Prostate gland (tissue), 2 donors: Measurements from ENCODE around the gene ITPR2. TPM values are rescaled to one million over a fixed set of nuclear protein-coding genes. Genes with fewer than 3 reads are reported as not detected.
A peak's percentile ranks its signal among the peaks of the same experiment; 100 is the strongest.
"Not testable (repeated sequence)": the region's sequence is repeated elsewhere in the genome, so short reads cannot be mapped to it uniquely, and the experiment has no call there.

Experiments used
- DNase-seq: peaks from one replicate; pipeline ENCODE4 v3.0.0-alpha.2; 2019; ENCODE audit warnings: low spot score
- H3K27ac ChIP-seq, 2 donors: fragments of 200-600 bp; sonication (generic); 2 replicates each; pipeline ENCODE4 v1.5.1; 2017 to 2019
- H3K27me3 ChIP-seq: fragments of 200-600 bp; sonication (generic); replicated peaks from 2 replicates; pipeline ENCODE4 v1.5.1; 2019; ENCODE audit not compliant: insufficient read depth
- H3K36me3 ChIP-seq, 2 donors: fragments of 200-600 bp; sonication (generic); 1 replicate in 1 of 2; 2 replicates in 1 of 2; pipeline versions ENCODE4 v1.5.1 to v1.8.1; 2017 to 2019
- H3K4me1 ChIP-seq: fragments of 200-600 bp; sonication (generic); replicated peaks from 2 replicates; pipeline ENCODE4 v1.5.1; 2019
- H3K4me3 ChIP-seq, 2 donors: fragments of 200-600 bp; sonication (generic); 2 replicates each; pipeline ENCODE4 v1.5.1; 2017 to 2019
- H3K9me3 ChIP-seq: fragments of 200-600 bp; sonication (generic); 2 replicates; pipeline ENCODE4 v1.5.1; 2017
- POLR2A ChIP-seq: fragments of 450-650 bp; IDR thresholded peaks from one replicate; pipeline ENCODE4 v1.6.1; 2016; ENCODE audit warnings: antibody characterized with exemption, mild to moderate bottlenecking
- POLR2AphosphoS5 ChIP-seq: sonication (generic); formaldehyde crosslinking; IDR thresholded peaks from one replicate; pipeline ENCODE4 v1.6.1; 2017; ENCODE audit warnings: antibody characterized with exemption
- WGBS: methylation state at CpG from one replicate; pipeline ENCODE4 v1.1.5; 2018; 5-methylcytosine and 5-hydroxymethylcytosine counted together
- intact Hi-C: fragments of 100-400 bp; cut with DNase I; formaldehyde crosslinking; loops from one replicate; pipeline ENCODE4 v1.14.2; 2022
- total RNA-seq, 2 donors: library from RNA; depleted of rRNA; stranded (reverse); fragments of >200 nt; gene quantifications; one replicate each; pipeline ENCODE4 v1.1.0, GENCODE V29; 2016
- TF ChIP-seq, protein P1 (sequence below), 4 experiments: fragments of 200-600 bp in 2 of 4; fragments of 450-650 bp in 2 of 4; sonication (generic) in 2 of 4; IDR thresholded peaks; 1 replicate in 3 of 4; 2 replicates in 1 of 4; pipeline ENCODE4 v1.5.1; 2016 to 2019; ENCODE audit warnings: antibody characterized with exemption in 4 of 4, mild to moderate bottlenecking in 2 of 4, moderate library complexity in 2 of 4

ITPR2 gene
- total RNA-seq, 2 donors from 2014 or later: 30.0 to 44.4 TPM

DNA sequence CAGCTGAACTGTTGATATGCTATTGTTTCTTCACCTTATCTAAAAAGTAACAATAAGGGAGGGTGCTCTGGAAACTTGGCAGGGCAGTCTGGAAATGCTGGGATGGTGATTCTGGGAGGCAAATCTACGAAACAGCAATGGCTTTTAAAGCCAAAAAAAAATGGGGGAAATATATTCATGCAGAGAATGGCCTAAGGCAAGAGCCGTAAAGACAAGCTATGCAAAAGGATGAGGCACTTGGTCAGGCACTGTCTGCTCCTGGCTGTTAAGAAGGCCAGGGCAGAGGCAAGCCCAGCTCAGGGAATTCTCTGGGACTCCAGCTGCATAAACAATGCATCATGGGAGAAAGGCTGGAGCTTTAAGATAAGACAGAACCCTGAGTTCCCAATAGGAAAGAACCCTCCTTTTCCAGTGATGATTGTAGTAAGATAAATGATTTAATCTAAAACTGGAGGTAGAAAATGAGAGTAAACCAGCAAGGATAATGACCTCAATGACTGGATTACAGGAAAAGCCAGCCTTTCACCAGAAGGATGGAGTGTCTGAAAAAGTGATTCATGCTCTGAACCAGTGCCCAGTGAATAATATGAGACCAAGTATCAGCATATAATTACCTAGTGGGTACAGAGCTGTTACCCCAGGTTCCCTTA lies 46.0 kb downstream of the ITPR2 start:
- H3K27ac ChIP-seq: no peak overlapping the region

GRCh38 chr12:26786491-26786864 lies 46.5 kb downstream of the ITPR2 start:
- Histone ChIP-seq H3K27ac (no peak overlapping the region), H3K36me3 (no peaks in the 10 kb centered on the region), H3K9me3 (no peaks in the 10 kb centered on the region), H3K4me3 (no peak overlapping the region), H3K4me1 (peaks cover 4% of the 10 kb centered on the region), H3K27me3 (no peaks in the 10 kb centered on the region)
- intact Hi-C loops: no loop called here
- 97% methylated on average over 3 of the region's 3 CpGs for WGBS
- no peak for DNase-seq
- TF ChIP-seq POLR2A (no peak), POLR2AphosphoS5 (no peak)
- TF ChIP-seq, protein P1, sequence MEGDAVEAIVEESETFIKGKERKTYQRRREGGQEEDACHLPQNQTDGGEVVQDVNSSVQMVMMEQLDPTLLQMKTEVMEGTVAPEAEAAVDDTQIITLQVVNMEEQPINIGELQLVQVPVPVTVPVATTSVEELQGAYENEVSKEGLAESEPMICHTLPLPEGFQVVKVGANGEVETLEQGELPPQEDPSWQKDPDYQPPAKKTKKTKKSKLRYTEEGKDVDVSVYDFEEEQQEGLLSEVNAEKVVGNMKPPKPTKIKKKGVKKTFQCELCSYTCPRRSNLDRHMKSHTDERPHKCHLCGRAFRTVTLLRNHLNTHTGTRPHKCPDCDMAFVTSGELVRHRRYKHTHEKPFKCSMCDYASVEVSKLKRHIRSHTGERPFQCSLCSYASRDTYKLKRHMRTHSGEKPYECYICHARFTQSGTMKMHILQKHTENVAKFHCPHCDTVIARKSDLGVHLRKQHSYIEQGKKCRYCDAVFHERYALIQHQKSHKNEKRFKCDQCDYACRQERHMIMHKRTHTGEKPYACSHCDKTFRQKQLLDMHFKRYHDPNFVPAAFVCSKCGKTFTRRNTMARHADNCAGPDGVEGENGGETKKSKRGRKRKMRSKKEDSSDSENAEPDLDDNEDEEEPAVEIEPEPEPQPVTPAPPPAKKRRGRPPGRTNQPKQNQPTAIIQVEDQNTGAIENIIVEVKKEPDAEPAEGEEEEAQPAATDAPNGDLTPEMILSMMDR (IDR thresholded peaks at IDR 0.05): no peak

More for the DNA sequence above, 46.0 kb downstream of the ITPR2 start:
- Histone ChIP-seq H3K27me3 (no peaks in the 10 kb centered on the region), H3K9me3 (no peaks in the 10 kb centered on the region), H3K4me3 (no peak overlapping the region), H3K36me3 (no peaks in the 10 kb centered on the region), H3K4me1 (peaks cover 4% of the 10 kb centered on the region)
- DNase-seq: no peak
- no peak for TF ChIP-seq POLR2AphosphoS5
- TF ChIP-seq, protein P1 (IDR thresholded peaks at IDR 0.05): no peak
- TF ChIP-seq POLR2A: no peak
- 81% methylated on average over 2 of the region's 2 CpGs for WGBS
- intact Hi-C loops: no loop called here

DNA sequence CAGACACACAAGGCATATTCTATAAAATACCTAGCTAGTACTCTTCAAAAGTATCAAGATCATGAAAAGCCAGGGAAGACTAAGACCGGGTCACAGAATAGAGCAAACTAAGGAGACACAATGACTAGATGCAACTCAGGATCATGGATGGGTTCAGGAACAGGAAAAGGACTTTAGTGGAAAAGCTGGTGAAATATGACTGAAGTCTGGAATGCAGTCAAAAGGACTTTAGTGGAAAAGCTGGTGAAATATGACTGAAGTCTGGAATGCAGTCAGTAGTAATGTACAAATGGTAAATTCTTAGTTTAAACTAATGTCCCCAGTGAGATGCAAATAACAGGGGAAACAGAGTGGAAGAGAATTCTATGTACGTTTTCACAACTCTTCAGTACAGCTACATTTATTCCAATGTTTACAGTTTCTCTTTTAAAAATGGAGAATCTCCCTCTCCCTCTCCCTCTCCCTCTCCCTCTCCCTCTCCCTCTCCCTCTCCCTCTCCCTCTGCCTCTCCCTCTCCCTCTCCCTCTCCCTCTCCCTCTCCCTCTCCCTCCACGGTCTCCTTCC lies 49.1 kb downstream of the ITPR2 start:
- H3K4me3 ChIP-seq, H3K4me1 ChIP-seq, DNase-seq, intact Hi-C loops, H3K27me3 ChIP-seq, H3K9me3 ChIP-seq, H3K36me3 ChIP-seq: not testable (repeated sequence)
- H3K27ac ChIP-seq: peak overlapping the region in 1 of 2 donors; percentile 12
- 73% methylated on average over 2 of the region's 3 CpGs for WGBS

DNA sequence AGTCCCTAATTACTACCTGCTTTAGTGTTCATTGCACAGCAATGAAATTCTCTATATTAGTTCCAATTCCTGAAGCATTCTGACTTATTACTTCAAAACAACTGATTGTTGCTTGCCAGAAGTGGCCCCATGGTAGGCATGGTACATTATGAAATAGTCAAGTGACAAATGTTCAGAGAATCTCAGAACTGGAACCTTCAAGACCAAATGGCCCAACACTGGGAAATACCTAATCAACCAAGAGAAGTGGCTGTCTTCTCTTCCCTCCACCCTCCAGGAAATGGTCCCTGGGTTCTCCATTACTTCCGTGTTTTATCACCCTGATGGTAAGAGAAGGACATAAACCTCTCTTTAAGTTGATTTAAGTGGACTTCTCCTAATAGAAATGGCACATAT lies 49.9 kb downstream of the ITPR2 start:
- H3K27ac ChIP-seq: no peak overlapping the region
- WGBS: 97% methylated on average over 1 of the region's 1 CpG
- H3K4me3 ChIP-seq: no peak overlapping the region
- no peak for DNase-seq
- H3K4me1 ChIP-seq: no peaks in the 10 kb centered on the region
- H3K27me3 ChIP-seq: no peaks in the 10 kb centered on the region
- no peaks in the 10 kb centered on the region for H3K9me3 ChIP-seq
- intact Hi-C loops: no loop called here
- no peak for TF ChIP-seq POLR2AphosphoS5
- TF ChIP-seq, protein P1 (IDR thresholded peaks at IDR 0.05): no peak
- no peak for TF ChIP-seq POLR2A
- no peaks in the 10 kb centered on the region for H3K36me3 ChIP-seq

- Histone ChIP-seq H3K27ac (no peak overlapping the region), H3K4me3 (no peak overlapping the region), H3K36me3 (no peaks in the 10 kb centered on the region), H3K27me3 (no peaks in the 10 kb centered on the region), H3K9me3 (no peaks in the 10 kb centered on the region), H3K4me1 (no peaks in the 10 kb centered on the region)
- DNase-seq: no peak
- 74% methylated on average over 3 of the region's 3 CpGs for WGBS
- TF ChIP-seq POLR2AphosphoS5 (no peak), POLR2A (no peak)
- TF ChIP-seq, protein P1 (IDR thresholded peaks at IDR 0.05): no peak
- intact Hi-C loops: no loop called here
Observed at GRCh38 chr12:26782372-26783130, 50.4 kb downstream of the ITPR2 start.
